SU-DHL-6 (cell line): ENCODE data around the gene C2orf49.

Experiments
- CTCF ChIP-seq: fragments of 200-600 bp; sonication (generic); IDR thresholded peaks from one replicate; pipeline ENCODE4 v1.5.1; 2017; ENCODE audit warnings: antibody characterized with exemption, mild to moderate bottlenecking, low read length, moderate library complexity; ENCODE audit not compliant: insufficient read depth, poor library complexity, severe bottlenecking
- EZH2phosphoT487 ChIP-seq: fragments of 200-600 bp; sonication (generic), shearing (Covaris generic); conservative IDR thresholded peaks from 2 replicates; pipeline ENCODE4 v1.6.1; 2018; ENCODE audit warnings: mild to moderate bottlenecking, antibody characterized with exemption, low read length, moderate library complexity, mixed read lengths

GRCh38 chr2:105298017-105298416 lies 39.3 kb upstream of the C2orf49 start:
- TF ChIP-seq CTCF = no peak
- TF ChIP-seq EZH2phosphoT487 = no peak
